Measurements from ENCODE around the gene MIB2. TPM values are rescaled to one million over a fixed set of nuclear protein-coding genes. Genes with fewer than 3 reads are reported as not detected.
"Not testable (repeated sequence)": the region's sequence is repeated elsewhere in the genome, so short reads cannot be mapped to it uniquely, and the experiment has no call there.

The MIB2 gene
- total RNA-seq, 2 experiments from 2014 or later: 40.0 to 48.3 TPM

GRCh38 chr1:1671365-1672119 lies 56.2 kb downstream of the MIB2 start:
- CTCF ChIA-PET: no interaction called here
- no peak overlapping the region for H3K27ac Mint-ChIP-seq
- no peak for DNase-seq
- peaks cover 22% of the 10 kb centered on the region for H3K36me3 Mint-ChIP-seq
- no peaks in the 10 kb centered on the region for H3K9me3 Mint-ChIP-seq (ENCODE audit: low read depth)
- H3K27me3 Mint-ChIP-seq: no peaks in the 10 kb centered on the region
- peaks cover 10% of the 10 kb centered on the region for H3K4me1 Mint-ChIP-seq
- no peak for ATAC-seq
- H3K4me3 Mint-ChIP-seq: no peak overlapping the region

- no peak overlapping the region for H3K4me3 Mint-ChIP-seq
- no peak overlapping the region for H3K27ac Mint-ChIP-seq
- ATAC-seq (no peak), DNase-seq (no peak)
- H3K27me3 Mint-ChIP-seq: no peaks in the 10 kb centered on the region
- CTCF ChIA-PET: no interaction called here
- H3K9me3 Mint-ChIP-seq (ENCODE audit: low read depth): no peaks in the 10 kb centered on the region
- H3K36me3 Mint-ChIP-seq: peaks cover 21% of the 10 kb centered on the region
- H3K4me1 Mint-ChIP-seq: peaks cover 12% of the 10 kb centered on the region
Observed at GRCh38 chr1:1672181-1672965, 57.1 kb downstream of the MIB2 start.

GRCh38 chr1:1674806-1675205 lies 59.5 kb downstream of the MIB2 start:
- H3K9me3 Mint-ChIP-seq (ENCODE audit: low read depth); ATAC-seq; H3K27me3 Mint-ChIP-seq; DNase-seq; CTCF ChIA-PET; H3K4me3 Mint-ChIP-seq: not testable (repeated sequence)
- Mint-ChIP-seq H3K4me1 (peaks cover 29% of the 10 kb centered on the region), H3K27ac (peak overlapping the region; percentile 80), H3K36me3 (peaks cover 14% of the 10 kb centered on the region)

GRCh38 chr1:1675218-1675617 lies 59.9 kb downstream of the MIB2 start:
- CTCF ChIA-PET; H3K27me3 Mint-ChIP-seq; DNase-seq; H3K4me3 Mint-ChIP-seq; H3K9me3 Mint-ChIP-seq (ENCODE audit: low read depth): not testable (repeated sequence)
- Mint-ChIP-seq H3K36me3 (peaks cover 14% of the 10 kb centered on the region), H3K27ac (peak overlapping the region; percentile 36), H3K4me1 (peaks cover 27% of the 10 kb centered on the region)
- peak; percentile 25 for ATAC-seq

- ATAC-seq: peak; percentile 29
- H3K4me3 Mint-ChIP-seq; CTCF ChIA-PET; DNase-seq; H3K27ac Mint-ChIP-seq; H3K9me3 Mint-ChIP-seq (ENCODE audit: low read depth); H3K27me3 Mint-ChIP-seq: not testable (repeated sequence)
- Mint-ChIP-seq H3K4me1 (peaks cover 27% of the 10 kb centered on the region), H3K36me3 (peaks cover 12% of the 10 kb centered on the region)
Observed at GRCh38 chr1:1676087-1676486, 60.8 kb downstream of the MIB2 start.

GRCh38 chr1:1677718-1678580 lies 62.6 kb downstream of the MIB2 start:
- DNase-seq (peak; percentile 67), ATAC-seq (peak; percentile 60)
- Mint-ChIP-seq H3K27ac (peak overlapping the region; percentile 94), H3K4me3 (peak overlapping the region; percentile 76), H3K36me3 (peaks cover 6% of the 10 kb centered on the region), H3K27me3 (no peaks in the 10 kb centered on the region), H3K9me3 (ENCODE audit: low read depth) (no peaks in the 10 kb centered on the region), H3K4me1 (peaks cover 27% of the 10 kb centered on the region)
- CTCF ChIA-PET: interaction anchor here (0.7 to 2.3 kb wide), 13 partner anchors 9 to 303 kb away, joined by 3 to 7 read pairs (median 4); partner anchors contain the start of gene AURKAIP1

- CTCF ChIA-PET: interaction anchor here (0.7 to 2.3 kb wide), 11 partner anchors 9 to 304 kb away, joined by 3 to 7 read pairs (median 4); partner anchors contain the start of gene AURKAIP1
- Mint-ChIP-seq H3K4me3 (peak overlapping the region; percentile 76), H3K4me1 (peaks cover 27% of the 10 kb centered on the region), H3K27ac (peak overlapping the region; percentile 94), H3K9me3 (ENCODE audit: low read depth) (no peaks in the 10 kb centered on the region), H3K27me3 (no peaks in the 10 kb centered on the region), H3K36me3 (peaks cover 4% of the 10 kb centered on the region)
- DNase-seq: peak; percentile 74
- peak; percentile 40 for ATAC-seq
Observed at GRCh38 chr1:1678581-1679380, 63.5 kb downstream of the MIB2 start.

Other genes with a start within 250 kb of the MIB2 start
- 100 to 1,000 TPM; 139 to 141 TPM for gene AURKAIP1, start 240.3 kb upstream of the MIB2 start, total RNA-seq
- 100 to 1,000 TPM; 120 to 124 TPM for gene CCNL2, start 216.2 kb upstream of the MIB2 start, total RNA-seq
- 100 to 1,000 TPM in 1 of 2 experiments, 10 to 100 TPM in 1; 95.2 to 130 TPM for gene MRPL20, start 208.2 kb upstream of the MIB2 start, total RNA-seq
- gene ANKRD65, start 194.2 kb upstream of the MIB2 start, total RNA-seq: not detected
- under 1 TPM; 0.20 to 0.28 TPM for gene VWA1, start 179.8 kb upstream of the MIB2 start, total RNA-seq
- under 1 TPM; 0.38 to 0.87 TPM for gene ATAD3C, start 165.8 kb upstream of the MIB2 start, total RNA-seq
- 10 to 100 TPM; 46.5 to 63.3 TPM for gene ATAD3B, start 143.7 kb upstream of the MIB2 start, total RNA-seq
- 10 to 100 TPM; 45.1 to 58.9 TPM for gene ATAD3A, start 103.3 kb upstream of the MIB2 start, total RNA-seq
- under 1 TPM; 0.38 to 0.61 TPM for gene TMEM240, start 74.9 kb upstream of the MIB2 start, total RNA-seq
- 100 to 1,000 TPM; 114 to 132 TPM for gene SSU72, start 40.6 kb upstream of the MIB2 start, total RNA-seq
- 1 to 10 TPM; 3.1 to 4.4 TPM for gene FNDC10, start 15.4 kb upstream of the MIB2 start, total RNA-seq
- gene MMP23B, start 16.7 kb downstream of the MIB2 start, total RNA-seq: 1 to 10 TPM in 1 of 2 experiments, under 1 TPM in 1; 0.79 to 1.2 TPM
- gene CDK11B, start 43.5 kb downstream of the MIB2 start, total RNA-seq: 10 to 100 TPM; 40.5 to 45.9 TPM
- gene SLC35E2B, start 77.3 kb downstream of the MIB2 start, total RNA-seq: 10 to 100 TPM; 46.2 to 50.9 TPM
- gene CDK11A, start 108.9 kb downstream of the MIB2 start, total RNA-seq: 100 to 1,000 TPM in 1 of 2 experiments, 10 to 100 TPM in 1; 80.5 to 100 TPM
- gene NADK, start 163.0 kb downstream of the MIB2 start, total RNA-seq: 100 to 1,000 TPM in 1 of 2 experiments, 10 to 100 TPM in 1; 97.9 to 100 TPM